HepG2 (cell line): ENCODE measurements around the gene TMEM232. TPM values are rescaled to one million over a fixed set of nuclear protein-coding genes. Genes with fewer than 3 reads are reported as not detected.

ENCODE experiments used
- ATAD3A ChIP-seq: sonication (generic); formaldehyde crosslinking; IDR thresholded peaks from 2 replicates; pipeline ENCODE4 v1.4.0; 2020; ENCODE audit warnings: missing genetic modification reagents
- ATF7-NPFF ChIP-seq: sonication (generic); formaldehyde crosslinking; IDR thresholded peaks from 2 replicates; pipeline ENCODE4 v1.8.1; 2023; ENCODE audit warnings: mild to moderate bottlenecking, low read depth, missing genetic modification reagents, moderate library complexity
- CEBPG ChIP-seq: IDR thresholded peaks from 2 replicates; pipeline ENCODE4 v1.6.1; 2016
- GATAD1 ChIP-seq: IDR thresholded peaks from 2 replicates; pipeline ENCODE4 v1.6.1; 2016; ENCODE audit warnings: missing genetic modification reagents, missing compliant biosample characterization
- HOXA9 ChIP-seq: sonication (generic); formaldehyde crosslinking; IDR thresholded peaks from 2 replicates; pipeline ENCODE4 v1.8.1; 2022; ENCODE audit warnings: missing genetic modification reagents, mild to moderate bottlenecking, moderate library complexity, borderline replicate concordance
- KAT7 ChIP-seq: IDR thresholded peaks from 2 replicates; pipeline ENCODE4 v1.6.1; 2018; ENCODE audit warnings: borderline replicate concordance, missing compliant biosample characterization
- KMT2B ChIP-seq: IDR thresholded peaks from 2 replicates; pipeline ENCODE4 v1.6.1; 2016; ENCODE audit warnings: missing genetic modification reagents, missing compliant biosample characterization
- LCORL ChIP-seq, 2 experiments: fragments of 450-650 bp in 1 of 2; sonication (generic) in 1 of 2; formaldehyde crosslinking in 1 of 2; IDR thresholded peaks; 2 replicates each; pipeline versions ENCODE4 v1.5.0 to v1.6.1; 2017 to 2020; ENCODE audit warnings: antibody characterized with exemption in 1 of 2, missing genetic modification reagents in 1 of 2
- MAX ChIP-seq: IDR thresholded peaks from 2 replicates; pipeline ENCODE4 v1.6.1; 2012; ENCODE audit warnings: inconsistent platforms
- MLLT10 ChIP-seq: sonication (generic); formaldehyde crosslinking; IDR thresholded peaks from 2 replicates; pipeline ENCODE4 v1.4.0; 2020; ENCODE audit warnings: missing genetic modification reagents
- MXD1 ChIP-seq: sonication (generic); formaldehyde crosslinking; IDR thresholded peaks from 2 replicates; pipeline ENCODE4 v1.4.0; 2020; ENCODE audit warnings: mild to moderate bottlenecking, missing genetic modification reagents
- PHF8 ChIP-seq: sonication (generic); formaldehyde crosslinking; IDR thresholded peaks from 2 replicates; pipeline ENCODE4 v1.5.0; 2020; ENCODE audit warnings: missing genetic modification reagents
- SNAPC4 ChIP-seq: sonication (generic); formaldehyde crosslinking; IDR thresholded peaks from 2 replicates; pipeline ENCODE4 v1.4.0; 2020; ENCODE audit warnings: mild to moderate bottlenecking, missing genetic modification reagents
- TFDP1 ChIP-seq: IDR thresholded peaks from 2 replicates; pipeline ENCODE4 v1.6.1; 2016; ENCODE audit warnings: missing compliant biosample characterization, missing genetic modification reagents, borderline replicate concordance
- ZNF235 ChIP-seq: sonication (generic); formaldehyde crosslinking; IDR thresholded peaks from 2 replicates; pipeline ENCODE4 v1.8.1; 2023; ENCODE audit warnings: mild to moderate bottlenecking, missing genetic modification reagents, borderline replicate concordance
- polyA plus RNA-seq, 8 experiments: library from polyadenylated mRNA; depleted of rRNA in 3 of 8; stranded (reverse) in 7 of 8; unstranded in 1 of 8; fragments of >200 nt; fragmentation: Illumina TruSeq in 4 of 8; extraction: Trizol in 4 of 8; gene quantifications; 2 replicates each; pipeline versions ENCODE4 v1.2.1 to v1.2.3, GENCODE V29; 2011 to 2016; ENCODE audit warnings: low read depth in 4 of 8, missing spikeins in 1 of 8, mixed read lengths in 1 of 8; ENCODE audit not compliant: insufficient read depth in 1 of 8
- total RNA-seq, 5 experiments: library from RNA; depleted of rRNA; stranded (reverse); fragments of >200 nt; fragmentation: Illumina TruSeq; extraction: Trizol; gene quantifications; 2 replicates each; pipeline ENCODE4 v1.2.3, GENCODE V29; 2016; ENCODE audit warnings: low read depth in 1 of 5

The TMEM232 gene
- total and polyA plus RNA-seq, 2 of the 13 experiments (the other 11 are each of a cell fraction or from before 2014, with no cell fraction given): 0.29 to 0.71 TPM

GRCh38 chr5:110738812-110739651, 12.6 kb upstream of the TMEM232 start, which contains the start of gene SLC25A46 (continued):
- peak; percentile 61; the same call in 1 of the 2 replicates for TF ChIP-seq KAT7 (CRISPR knock-in tag)
- peak; percentile 67 for TF ChIP-seq MAX
- TF ChIP-seq ZNF235 (CRISPR knock-in tag): peak; percentile 85; the same call in 1 of the 2 replicates
- peak; percentile 99 for TF ChIP-seq PHF8
- peak; percentile 50; the same call in 1 of the 2 replicates for TF ChIP-seq TFDP1
- TF ChIP-seq ATAD3A (CRISPR knock-in tag): no peak
- TF ChIP-seq SNAPC4 (CRISPR knock-in tag): peak; percentile 86
- no peak for TF ChIP-seq CEBPG (CRISPR knock-in tag)
- no peak for TF ChIP-seq HOXA9
- TF ChIP-seq LCORL (IDR thresholded peaks at IDR 0.05): no peak; the same call in 1 of the 2 replicates
- peak; percentile 65 for TF ChIP-seq LCORL (CRISPR knock-in tag; IDR thresholded peaks at IDR 0.05)
- no peak for TF ChIP-seq MLLT10 (CRISPR knock-in tag)
- TF ChIP-seq ATF7-NPFF (CRISPR knock-in tag): 0 out of 2 replicates have a peak, but pooled peaks have one; percentile 22
- peak; percentile 92 for TF ChIP-seq MXD1
- peak; percentile 90 for TF ChIP-seq GATAD1 (CRISPR knock-in tag)
- TF ChIP-seq KMT2B (CRISPR knock-in tag): peak; percentile 87
